Measurements from ENCODE around the gene PPARG.

PPARG gene

GRCh38 chr3:12356996-12357395 is 68.1 kb downstream of the PPARG start:
- TF ChIP-seq, protein P1, sequence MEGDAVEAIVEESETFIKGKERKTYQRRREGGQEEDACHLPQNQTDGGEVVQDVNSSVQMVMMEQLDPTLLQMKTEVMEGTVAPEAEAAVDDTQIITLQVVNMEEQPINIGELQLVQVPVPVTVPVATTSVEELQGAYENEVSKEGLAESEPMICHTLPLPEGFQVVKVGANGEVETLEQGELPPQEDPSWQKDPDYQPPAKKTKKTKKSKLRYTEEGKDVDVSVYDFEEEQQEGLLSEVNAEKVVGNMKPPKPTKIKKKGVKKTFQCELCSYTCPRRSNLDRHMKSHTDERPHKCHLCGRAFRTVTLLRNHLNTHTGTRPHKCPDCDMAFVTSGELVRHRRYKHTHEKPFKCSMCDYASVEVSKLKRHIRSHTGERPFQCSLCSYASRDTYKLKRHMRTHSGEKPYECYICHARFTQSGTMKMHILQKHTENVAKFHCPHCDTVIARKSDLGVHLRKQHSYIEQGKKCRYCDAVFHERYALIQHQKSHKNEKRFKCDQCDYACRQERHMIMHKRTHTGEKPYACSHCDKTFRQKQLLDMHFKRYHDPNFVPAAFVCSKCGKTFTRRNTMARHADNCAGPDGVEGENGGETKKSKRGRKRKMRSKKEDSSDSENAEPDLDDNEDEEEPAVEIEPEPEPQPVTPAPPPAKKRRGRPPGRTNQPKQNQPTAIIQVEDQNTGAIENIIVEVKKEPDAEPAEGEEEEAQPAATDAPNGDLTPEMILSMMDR (IDR thresholded peaks at IDR 0.05; ENCODE audit: low read depth, low read length, missing control alignments), result no peak
- DNase-seq (ENCODE audit: low read depth), result no peak
- H3K4me3 ChIP-seq (ENCODE audit: low read depth, low read length), result no peak overlapping the region

- H3K4me3 ChIP-seq (ENCODE audit: low read depth, low read length), result no peak overlapping the region
- no peak for DNase-seq (ENCODE audit: low read depth)
- TF ChIP-seq, protein P1 (IDR thresholded peaks at IDR 0.05; ENCODE audit: low read depth, low read length, missing control alignments), result no peak
Observed at GRCh38 chr3:12357456-12357855, 68.6 kb downstream of the PPARG start.

- DNase-seq (ENCODE audit: low read depth), result no peak
- TF ChIP-seq, protein P1 (IDR thresholded peaks at IDR 0.05; ENCODE audit: low read depth, low read length, missing control alignments), result no peak
- H3K4me3 ChIP-seq (ENCODE audit: low read depth, low read length), result no peak overlapping the region
Observed at GRCh38 chr3:12363397-12364195, 74.7 kb downstream of the PPARG start.

GRCh38 chr3:12367346-12367745 is 78.5 kb downstream of the PPARG start:
- no peak overlapping the region for H3K4me3 ChIP-seq (ENCODE audit: low read depth, low read length)
- no peak for DNase-seq (ENCODE audit: low read depth)
- TF ChIP-seq, protein P1 (IDR thresholded peaks at IDR 0.05; ENCODE audit: low read depth, low read length, missing control alignments), result no peak

- TF ChIP-seq, protein P1 (IDR thresholded peaks at IDR 0.05; ENCODE audit: low read depth, low read length, missing control alignments), result no peak
Observed at GRCh38 chr3:12369029-12369428, 80.2 kb downstream of the PPARG start.

GRCh38 chr3:12369598-12369997 is 80.7 kb downstream of the PPARG start:
- TF ChIP-seq, protein P1 (IDR thresholded peaks at IDR 0.05; ENCODE audit: low read depth, low read length, missing control alignments), result no peak
- no peak for DNase-seq (ENCODE audit: low read depth)
- no peak overlapping the region for H3K4me3 ChIP-seq (ENCODE audit: low read depth, low read length)

More at GRCh38 chr3:12369029-12369428, 80.2 kb downstream of the PPARG start:
- DNase-seq (ENCODE audit: low read depth), result no peak
- H3K4me3 ChIP-seq (ENCODE audit: low read depth, low read length), result no peak overlapping the region

- no peak overlapping the region for H3K4me3 ChIP-seq (ENCODE audit: low read depth, low read length)
- DNase-seq (ENCODE audit: low read depth), result no peak
- TF ChIP-seq, protein P1 (IDR thresholded peaks at IDR 0.05; ENCODE audit: low read depth, low read length, missing control alignments), result no peak
Observed at GRCh38 chr3:12370758-12371157, 81.9 kb downstream of the PPARG start.

Data from GM12864 (cell line).